ENCODE results near the gene LRRC8E. TPM values are rescaled to one million over a fixed set of nuclear protein-coding genes. Genes with fewer than 3 reads are reported as not detected.
A peak's percentile ranks its signal among the peaks of the same experiment; 100 is the strongest.

LRRC8E gene
- total RNA-seq, 4 donors from 2014 or later: 27.3 to 31.8 (median 29.8) TPM

- WGBS, 2 donors: 75 to 77% methylated on average over 14 of the region's 14 CpGs
Observed at GRCh38 chr19:7860714-7861618, 27.3 kb upstream of the LRRC8E start.

GRCh38 chr19:7861619-7862412 is 26.5 kb upstream of the LRRC8E start:
- DNase-seq (ENCODE audit: low spot score in 2 of 2): no peak
- 60 to 66% methylated on average over 23 to 49 of the region's 63 CpGs for WGBS, 2 donors

More at GRCh38 chr19:7860714-7861618, 27.3 kb upstream of the LRRC8E start:
- TF ChIP-seq CTCF (IDR thresholded peaks at IDR 0.05): no peak
- TF ChIP-seq POLR2A (IDR thresholded peaks at IDR 0.05): no peak
- DNase-seq (ENCODE audit: low spot score in 2 of 2): no peak
- intact Hi-C loops (cut with DNase I; ENCODE audit: low total_unique reads): no loop called here
- H3K4me3 ChIP-seq (ENCODE audit: low read depth, poor library complexity, severe bottlenecking): no peak overlapping the region

DNA sequence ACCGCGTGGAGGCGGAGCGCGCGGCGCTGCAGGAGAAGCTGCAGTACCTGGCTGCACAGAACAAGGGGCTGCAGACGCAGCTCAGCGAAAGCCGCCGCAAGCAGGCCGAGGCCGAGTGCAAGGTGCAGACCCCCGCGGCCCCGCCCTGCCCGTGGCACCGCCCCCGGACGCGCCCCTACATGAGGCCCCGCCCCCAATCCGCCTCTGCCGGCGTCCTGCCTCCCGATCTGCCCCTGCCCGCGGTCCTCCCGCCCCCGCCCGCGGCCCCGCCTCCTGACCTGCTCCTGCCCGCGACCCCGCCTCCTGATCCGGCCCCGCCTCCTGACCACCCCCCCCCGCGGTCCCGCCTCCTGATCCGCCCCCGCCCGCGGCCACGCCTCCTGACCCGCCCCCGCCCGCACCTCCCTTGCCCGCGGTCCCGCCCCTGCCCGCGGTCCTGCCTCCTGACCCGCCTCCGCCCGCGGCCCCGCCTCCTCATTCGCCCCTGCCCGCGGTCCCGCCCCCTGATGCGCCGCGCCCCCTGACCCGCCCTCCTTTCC is 25.8 kb upstream of the LRRC8E start:
- intact Hi-C loops (cut with DNase I; ENCODE audit: low total_unique reads): no loop called here
- 18% methylated on average over 28 of the region's 67 CpGs; no CpG with 5 or more reads in 1 of the 2 donors for WGBS, 2 donors
- H3K4me3 ChIP-seq (ENCODE audit: low read depth, poor library complexity, severe bottlenecking): no peak overlapping the region
- peak in 1 of 2 donors; percentile 92 for DNase-seq (ENCODE audit: low spot score in 2 of 2)
- TF ChIP-seq POLR2A (IDR thresholded peaks at IDR 0.05) (no peak), CTCF (IDR thresholded peaks at IDR 0.05) (no peak)

More at GRCh38 chr19:7861619-7862412, 26.5 kb upstream of the LRRC8E start:
- TF ChIP-seq CTCF (IDR thresholded peaks at IDR 0.05) (no peak), POLR2A (IDR thresholded peaks at IDR 0.05) (no peak)
- intact Hi-C loops (cut with DNase I; ENCODE audit: low total_unique reads): no loop called here
- H3K4me3 ChIP-seq (ENCODE audit: low read depth, poor library complexity, severe bottlenecking): no peak overlapping the region

- no peak overlapping the region for H3K4me3 ChIP-seq (ENCODE audit: low read depth, poor library complexity, severe bottlenecking)
- no peak for DNase-seq (ENCODE audit: low spot score in 2 of 2)
Observed at GRCh38 chr19:7863157-7863970, 24.9 kb upstream of the LRRC8E start.

More at GRCh38 chr19:7863157-7863970, 24.9 kb upstream of the LRRC8E start:
- 80 to 87% methylated on average over 64 to 74 of the region's 83 CpGs for WGBS, 2 donors
- intact Hi-C loops (cut with DNase I; ENCODE audit: low total_unique reads): no loop called here
- no peak for TF ChIP-seq POLR2A (IDR thresholded peaks at IDR 0.05)
- TF ChIP-seq CTCF (IDR thresholded peaks at IDR 0.05): no peak
